Keratinocyte (primary cell): ENCODE data around the gene LEFTY1. TPM values are rescaled to one million over a fixed set of nuclear protein-coding genes. Genes with fewer than 3 reads are reported as not detected.
A peak's percentile ranks its signal among the peaks of the same experiment; 100 is the strongest.

Source experiments
- DNase-seq: peaks from one replicate; pipeline ENCODE4 v3.0.0-alpha.2; 2011; ENCODE audit warnings: low read depth, missing footprints, low spot score
- FAIRE-seq: peaks from 2 replicates; lab custom pipeline; 2011; peaks lifted over from hg19 to GRCh38; lab: Jason Lieb, UNC
- H2AFZ ChIP-seq: 2 replicates; pipeline ENCODE4 v1.6.0; 2012; ENCODE audit warnings: low read length, control low read depth, inconsistent platforms; ENCODE audit not compliant: control insufficient read depth
- H3K27ac ChIP-seq: 2 replicates; pipeline ENCODE4 v1.5.1; 2011; ENCODE audit warnings: low read length; ENCODE audit not compliant: control insufficient read depth, insufficient read depth
- H3K27me3 ChIP-seq: 3 replicates; pipeline ENCODE4 v1.6.0; 2011; ENCODE audit warnings: low read length; ENCODE audit not compliant: control insufficient read depth, insufficient read depth; ENCODE audit errors: extremely low read depth
- H3K36me3 ChIP-seq, 2 experiments: 2 replicates in 1 of 2; 3 replicates in 1 of 2; pipeline ENCODE4 v1.5.1; 2011; ENCODE audit warnings: low read length in 2 of 2, mild to moderate bottlenecking in 1 of 2; ENCODE audit not compliant: control insufficient read depth in 2 of 2, insufficient read depth in 2 of 2; ENCODE audit errors: extremely low read depth in 1 of 2
- H3K4me1 ChIP-seq: 3 replicates; pipeline ENCODE4 v1.5.1; 2011; ENCODE audit warnings: low read length; ENCODE audit not compliant: control insufficient read depth, insufficient read depth; ENCODE audit errors: extremely low read depth
- H3K4me2 ChIP-seq: 3 replicates; pipeline ENCODE4 v1.6.0; 2011; ENCODE audit warnings: low read depth, low read length; ENCODE audit not compliant: control insufficient read depth, insufficient read depth; ENCODE audit errors: extremely low read depth
- H3K4me3 ChIP-seq, 3 experiments: fragments of 200-600 bp in 1 of 3; sonication (generic) in 1 of 3; 2 replicates in 2 of 3; 3 replicates in 1 of 3; pipeline ENCODE4 v1.5.1; 2011 to 2016; ENCODE audit warnings: low read length in 3 of 3, mild to moderate bottlenecking in 3 of 3, control low read depth in 2 of 3, inconsistent platforms in 1 of 3, low read depth in 1 of 3, mixed read lengths in 1 of 3, mixed run types in 1 of 3, moderate library complexity in 1 of 3; ENCODE audit not compliant: control insufficient read depth in 2 of 3, insufficient read depth in 2 of 3; ENCODE audit errors: extremely low read depth in 1 of 3
- H3K79me2 ChIP-seq: 2 replicates; pipeline ENCODE4 v1.6.0; 2012; ENCODE audit warnings: low read length; ENCODE audit not compliant: control insufficient read depth, insufficient read depth
- H3K9ac ChIP-seq: 3 replicates; pipeline ENCODE4 v1.6.0; 2011; ENCODE audit warnings: low read length; ENCODE audit not compliant: control insufficient read depth, insufficient read depth; ENCODE audit errors: extremely low read depth
- H3K9me1 ChIP-seq: 3 replicates; pipeline ENCODE4 v1.6.0; 2011; ENCODE audit warnings: low read length; ENCODE audit not compliant: control insufficient read depth, insufficient read depth; ENCODE audit errors: extremely low read depth
- H3K9me3 ChIP-seq: 2 replicates; pipeline ENCODE4 v1.5.1; 2012; ENCODE audit warnings: low read depth, low read length; ENCODE audit not compliant: control insufficient read depth
- H4K20me1 ChIP-seq: 3 replicates; pipeline ENCODE4 v1.6.0; 2011; ENCODE audit warnings: low read length; ENCODE audit not compliant: control insufficient read depth, insufficient read depth; ENCODE audit errors: extremely low read depth
- EZH2 ChIP-seq: IDR thresholded peaks from one replicate; pipeline ENCODE4 v1.6.1; 2012; ENCODE audit warnings: inconsistent platforms, mild to moderate bottlenecking, low read length, moderate library complexity
- dilution Hi-C: fragments of 300-500 bp; cut with MboI; formaldehyde crosslinking; loops from one replicate; pipeline ENCODE4 v1.7.0; 2020; ENCODE audit warnings: low sequenced_read_pairs; ENCODE audit not compliant: extremely low pct_ligation_motif_present
- polyA plus RNA-seq, 5 experiments: library from polyadenylated mRNA; depleted of rRNA in 3 of 5; stranded (reverse) in 3 of 5; stranded (forward) in 1 of 5; unstranded in 1 of 5; fragments of >200 nt; gene quantifications; 1 replicate in 1 of 5; 2 replicates in 3 of 5; 3 replicates in 1 of 5; pipeline versions ENCODE4 v1.2.1 to v1.2.3, GENCODE V29; 2011 to 2012; ENCODE audit warnings: missing spikeins in 2 of 5, low read depth in 1 of 5, low replicate concordance in 1 of 5
- TF ChIP-seq, protein P1 (sequence below), 3 experiments: IDR thresholded peaks in 1 of 3; conservative IDR thresholded peaks in 1 of 3; optimal IDR thresholded peaks in 1 of 3; 2 replicates in 2 of 3; 3 replicates in 1 of 3; pipeline versions ENCODE3 to v1.5.1; 2011; ENCODE audit warnings: low read length in 3 of 3, mild to moderate bottlenecking in 3 of 3, moderate library complexity in 2 of 3, control low read depth in 1 of 3, inconsistent platforms in 1 of 3; ENCODE audit not compliant: insufficient read depth in 2 of 3; ENCODE audit errors: extremely low read depth in 1 of 3

The LEFTY1 gene
- polyA plus RNA-seq, 1 donor (not counting 4 experiments of a cell fraction or from before 2014, with no cell fraction given): not detected

DNA sequence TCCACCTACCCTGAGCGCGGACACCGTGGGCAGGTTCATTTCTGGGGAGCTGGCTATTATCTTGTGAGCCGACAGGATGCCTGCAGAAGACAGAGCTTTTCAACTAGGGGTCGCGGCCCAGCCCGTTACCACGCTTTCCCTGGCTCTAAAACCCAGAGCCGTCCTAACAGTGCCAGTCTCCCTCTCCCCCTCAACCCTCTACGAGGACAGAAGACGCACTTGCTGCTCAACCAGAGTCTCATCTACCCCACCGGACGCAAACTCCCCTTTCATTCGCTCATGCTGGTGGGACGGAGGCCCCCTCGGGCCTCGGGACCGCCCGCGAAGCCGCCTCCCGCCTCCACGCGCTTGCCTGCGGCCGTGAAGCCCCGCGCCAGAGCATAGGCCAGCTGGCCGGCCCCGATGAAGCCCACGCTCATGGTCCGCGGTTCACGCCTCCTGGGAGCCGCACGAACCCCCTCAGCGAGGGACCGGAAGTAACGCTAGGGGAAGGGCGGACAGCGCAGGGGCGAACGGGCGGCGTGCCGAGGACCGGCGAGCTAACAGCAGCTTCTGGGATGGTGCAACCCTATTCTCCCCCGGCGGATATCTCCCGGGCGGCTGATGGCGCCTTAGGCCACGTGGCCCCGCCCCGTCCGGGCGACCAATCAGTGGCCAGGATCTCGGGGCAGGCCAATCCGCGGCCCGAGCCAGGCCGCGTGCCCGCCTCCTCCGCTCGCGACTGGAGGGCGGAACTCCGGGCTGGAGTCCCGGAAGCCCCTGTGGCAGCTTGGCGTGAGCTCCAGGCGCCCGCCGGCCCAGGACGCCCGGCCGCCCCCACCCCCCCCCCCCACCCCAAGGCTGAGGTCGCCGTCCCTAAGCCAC, 35.0 kb upstream of the LEFTY1 start, which contains the start of gene PYCR2:
PYCR2 (minus strand) TSS at position 559 of the 864 bp plus-strand sequence; CDS start at position 419, 140 bp downstream.
- Histone ChIP-seq H3K4me1 (peaks cover 40% of the 10 kb centered on the region), H3K9me3 (no peaks in the 10 kb centered on the region), H3K36me3 (peaks cover 4 to 19% of the 10 kb centered on the region in 2 experiments), H2AFZ (peak within 1 kb of the TSS; percentile 77), H3K79me2 (peaks cover 11% of the 10 kb centered on the region), H3K9me1 (peaks cover 6% of the 10 kb centered on the region), H3K27ac (peak within 1 kb of the TSS; percentile 93), H3K4me2 (peak within 1 kb of the TSS; percentile 93), H3K9ac (peak within 1 kb of the TSS; percentile 95), H3K4me3 (peak within 1 kb of the TSS; percentile 94 to 98 (median 97)), H4K20me1 (peaks cover 7% of the 10 kb centered on the region), H3K27me3 (no peaks in the 10 kb centered on the region)
- peak; percentile 36 for FAIRE-seq
- TF ChIP-seq EZH2: no peak
- TF ChIP-seq, protein P1, sequence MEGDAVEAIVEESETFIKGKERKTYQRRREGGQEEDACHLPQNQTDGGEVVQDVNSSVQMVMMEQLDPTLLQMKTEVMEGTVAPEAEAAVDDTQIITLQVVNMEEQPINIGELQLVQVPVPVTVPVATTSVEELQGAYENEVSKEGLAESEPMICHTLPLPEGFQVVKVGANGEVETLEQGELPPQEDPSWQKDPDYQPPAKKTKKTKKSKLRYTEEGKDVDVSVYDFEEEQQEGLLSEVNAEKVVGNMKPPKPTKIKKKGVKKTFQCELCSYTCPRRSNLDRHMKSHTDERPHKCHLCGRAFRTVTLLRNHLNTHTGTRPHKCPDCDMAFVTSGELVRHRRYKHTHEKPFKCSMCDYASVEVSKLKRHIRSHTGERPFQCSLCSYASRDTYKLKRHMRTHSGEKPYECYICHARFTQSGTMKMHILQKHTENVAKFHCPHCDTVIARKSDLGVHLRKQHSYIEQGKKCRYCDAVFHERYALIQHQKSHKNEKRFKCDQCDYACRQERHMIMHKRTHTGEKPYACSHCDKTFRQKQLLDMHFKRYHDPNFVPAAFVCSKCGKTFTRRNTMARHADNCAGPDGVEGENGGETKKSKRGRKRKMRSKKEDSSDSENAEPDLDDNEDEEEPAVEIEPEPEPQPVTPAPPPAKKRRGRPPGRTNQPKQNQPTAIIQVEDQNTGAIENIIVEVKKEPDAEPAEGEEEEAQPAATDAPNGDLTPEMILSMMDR (optimal IDR thresholded peaks at IDR 0.05 in 1 of 3, IDR thresholded peaks at IDR 0.05 in 1 of 3, conservative IDR thresholded peaks at IDR 0.05 in 1 of 3; ENCODE audit: extremely low read depth in 1 of 3, insufficient read depth in 2 of 3, low read length in 3 of 3): no peak
- dilution Hi-C loops: no loop called here
- peak; percentile 70 for DNase-seq

DNA sequence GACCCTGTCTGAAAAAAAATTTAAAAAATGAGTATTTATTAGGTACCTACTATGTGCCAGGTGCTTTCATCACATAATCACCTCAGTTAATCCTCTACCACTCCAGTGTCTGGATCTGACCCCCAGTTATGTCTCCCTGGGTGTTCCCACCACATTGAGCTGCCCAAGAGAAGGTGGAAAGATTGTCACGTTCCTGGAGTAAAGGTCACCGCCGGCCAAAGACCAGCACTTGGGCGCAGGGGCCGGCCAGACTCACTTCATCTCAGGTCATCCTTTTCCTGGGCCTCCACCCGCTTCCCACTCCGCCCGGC, 34.4 kb upstream of the LEFTY1 start:
- DNase-seq (no peak), FAIRE-seq (no peak)
- Histone ChIP-seq H3K79me2 (peaks cover 11% of the 10 kb centered on the region), H3K4me2 (peak overlapping the region; percentile 93), H4K20me1 (peaks cover 7% of the 10 kb centered on the region), H3K9me3 (no peaks in the 10 kb centered on the region), H3K9me1 (peaks cover 6% of the 10 kb centered on the region), H3K4me1 (peaks cover 40% of the 10 kb centered on the region), H3K9ac (peak overlapping the region; percentile 95), H2AFZ (peak overlapping the region; percentile 77), H3K4me3 (peak overlapping the region; percentile 94 to 98 (median 97)), H3K27ac (peak overlapping the region; percentile 93), H3K36me3 (peaks cover 4 to 20% of the 10 kb centered on the region in 2 experiments), H3K27me3 (no peaks in the 10 kb centered on the region)
- dilution Hi-C loops: no loop called here
- TF ChIP-seq, protein P1 (optimal IDR thresholded peaks at IDR 0.05 in 1 of 3, IDR thresholded peaks at IDR 0.05 in 1 of 3, conservative IDR thresholded peaks at IDR 0.05 in 1 of 3; ENCODE audit: extremely low read depth in 1 of 3, insufficient read depth in 2 of 3, low read length in 3 of 3): no peak
- TF ChIP-seq EZH2: no peak
